Measurements from ENCODE around the gene BANP. TPM values are rescaled to one million over a fixed set of nuclear protein-coding genes. Genes with fewer than 3 reads are reported as not detected.
"Not testable (repeated sequence)": the region's sequence is repeated elsewhere in the genome, so short reads cannot be mapped to it uniquely, and the experiment has no call there.

Gene BANP
- total RNA-seq, 1 donor from 2014 or later, result 44.0 TPM

DNA sequence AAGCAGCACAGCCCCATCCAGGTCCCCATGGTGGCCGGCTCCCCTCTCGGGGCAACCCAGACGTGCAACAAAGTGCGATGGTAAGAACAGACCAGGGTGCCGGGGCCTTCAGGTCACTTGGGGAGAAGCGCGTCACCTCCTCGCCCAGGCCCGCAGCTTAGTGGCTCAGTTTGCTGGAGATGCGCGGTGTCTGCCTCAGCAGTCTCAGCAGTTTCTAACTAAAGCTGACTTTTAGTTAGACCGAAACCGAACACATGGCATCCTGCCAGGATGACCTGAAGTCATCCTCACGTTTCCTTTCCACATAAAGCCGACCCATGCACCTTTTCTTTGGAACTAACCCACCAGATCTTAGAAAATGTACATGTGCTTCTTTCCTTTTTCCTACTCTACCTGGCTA, 32.9 kb downstream of the BANP start:
- H3K27ac ChIP-seq; H3K4me3 ChIP-seq; H3K36me3 ChIP-seq; intact Hi-C loops (cut with DNase I); H3K4me1 ChIP-seq; H3K27me3 ChIP-seq; DNase-seq (ENCODE audit: extremely low spot score in 2 of 2); H3K9me3 ChIP-seq: not testable (repeated sequence)

DNA sequence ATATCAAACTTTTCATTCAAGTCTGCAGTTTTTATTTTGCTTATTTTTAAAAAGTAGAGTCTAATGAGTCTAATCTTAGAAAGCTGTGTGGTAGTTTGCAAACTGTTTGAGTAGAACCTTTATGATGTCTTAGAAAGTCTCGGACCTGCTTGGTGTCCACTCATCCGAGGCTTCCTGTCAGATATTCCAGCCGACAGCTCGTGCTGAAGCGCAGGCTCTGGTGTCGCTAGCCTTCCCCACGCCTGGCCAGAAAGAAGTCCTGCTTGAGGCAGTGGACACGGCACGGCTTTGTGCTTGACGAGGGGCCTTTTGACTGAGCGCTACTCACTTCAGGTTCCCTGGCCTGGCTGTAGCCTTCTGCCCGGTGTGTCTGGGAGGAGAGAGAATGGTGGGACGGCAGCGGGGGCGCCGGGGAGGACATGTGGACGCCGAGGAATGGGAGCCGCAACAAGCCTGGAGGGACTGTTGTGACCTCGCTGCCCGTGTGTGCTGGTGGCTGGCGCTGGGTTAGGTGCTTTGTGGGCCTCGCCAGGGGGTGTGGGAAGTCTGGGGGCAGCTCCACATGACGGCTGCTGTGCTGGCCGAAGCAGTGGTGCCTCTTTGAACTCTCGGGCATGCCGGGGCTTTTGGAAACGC, 33.5 kb downstream of the BANP start:
- no peaks in the 10 kb centered on the region for H3K27me3 ChIP-seq
- DNase-seq (ENCODE audit: extremely low spot score in 2 of 2), result no peak
- TF ChIP-seq POLR2A (IDR thresholded peaks at IDR 0.05), result no peak
- TF ChIP-seq, protein P1, sequence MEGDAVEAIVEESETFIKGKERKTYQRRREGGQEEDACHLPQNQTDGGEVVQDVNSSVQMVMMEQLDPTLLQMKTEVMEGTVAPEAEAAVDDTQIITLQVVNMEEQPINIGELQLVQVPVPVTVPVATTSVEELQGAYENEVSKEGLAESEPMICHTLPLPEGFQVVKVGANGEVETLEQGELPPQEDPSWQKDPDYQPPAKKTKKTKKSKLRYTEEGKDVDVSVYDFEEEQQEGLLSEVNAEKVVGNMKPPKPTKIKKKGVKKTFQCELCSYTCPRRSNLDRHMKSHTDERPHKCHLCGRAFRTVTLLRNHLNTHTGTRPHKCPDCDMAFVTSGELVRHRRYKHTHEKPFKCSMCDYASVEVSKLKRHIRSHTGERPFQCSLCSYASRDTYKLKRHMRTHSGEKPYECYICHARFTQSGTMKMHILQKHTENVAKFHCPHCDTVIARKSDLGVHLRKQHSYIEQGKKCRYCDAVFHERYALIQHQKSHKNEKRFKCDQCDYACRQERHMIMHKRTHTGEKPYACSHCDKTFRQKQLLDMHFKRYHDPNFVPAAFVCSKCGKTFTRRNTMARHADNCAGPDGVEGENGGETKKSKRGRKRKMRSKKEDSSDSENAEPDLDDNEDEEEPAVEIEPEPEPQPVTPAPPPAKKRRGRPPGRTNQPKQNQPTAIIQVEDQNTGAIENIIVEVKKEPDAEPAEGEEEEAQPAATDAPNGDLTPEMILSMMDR (IDR thresholded peaks at IDR 0.05), result no peak
- no peak for TF ChIP-seq POLR2AphosphoS5 (IDR thresholded peaks at IDR 0.05; ENCODE audit: insufficient read depth in 1 of 2, low read depth in 1 of 2)
- H3K9me3 ChIP-seq, result no peaks in the 10 kb centered on the region
- H3K4me1 ChIP-seq, result no peaks in the 10 kb centered on the region
- H3K36me3 ChIP-seq, result peaks cover 0 to 4% of the 10 kb centered on the region in 2 donors
- H3K4me3 ChIP-seq, result no peak overlapping the region
- intact Hi-C loops (cut with DNase I), result no loop called here
- no peak overlapping the region for H3K27ac ChIP-seq

- intact Hi-C loops (cut with DNase I); DNase-seq (ENCODE audit: extremely low spot score in 2 of 2); H3K4me3 ChIP-seq; H3K9me3 ChIP-seq; H3K27ac ChIP-seq; H3K27me3 ChIP-seq; H3K4me1 ChIP-seq; H3K36me3 ChIP-seq: not testable (repeated sequence)
Measured at GRCh38 chr16:87985493-87985892, 34.3 kb downstream of the BANP start.

GRCh38 chr16:87986361-87986849, 35.2 kb downstream of the BANP start:
- intact Hi-C loops (cut with DNase I); DNase-seq (ENCODE audit: extremely low spot score in 2 of 2); H3K27ac ChIP-seq: not testable (repeated sequence)

DNA sequence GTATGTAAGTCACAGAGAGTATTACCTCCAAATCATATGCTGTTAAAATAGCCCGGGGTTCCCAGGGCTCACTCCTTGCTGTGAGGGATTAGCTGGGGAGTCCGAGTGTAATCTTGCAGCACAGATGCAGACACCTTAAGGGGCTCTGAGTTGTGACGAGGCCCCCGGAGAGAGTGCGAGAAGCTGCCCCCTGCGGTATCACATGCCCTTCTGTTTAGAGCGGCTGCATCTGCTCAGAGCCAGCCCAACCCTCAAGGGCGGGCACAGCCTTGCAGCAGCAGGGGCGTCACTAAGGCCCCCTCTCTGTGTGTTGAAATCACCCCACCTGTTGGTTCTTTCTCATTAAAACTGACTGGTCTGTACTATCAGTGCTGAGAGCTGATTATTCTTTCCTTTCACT, 37.4 kb downstream of the BANP start:
- H3K4me1 ChIP-seq; H3K27me3 ChIP-seq; DNase-seq (ENCODE audit: extremely low spot score in 2 of 2); H3K4me3 ChIP-seq; H3K27ac ChIP-seq; H3K9me3 ChIP-seq; H3K36me3 ChIP-seq; intact Hi-C loops (cut with DNase I): not testable (repeated sequence)

More at GRCh38 chr16:87986361-87986849, 35.2 kb downstream of the BANP start:
- not testable (repeated sequence) for H3K9me3 ChIP-seq, H3K4me1 ChIP-seq, H3K4me3 ChIP-seq, H3K36me3 ChIP-seq, H3K27me3 ChIP-seq

DNA sequence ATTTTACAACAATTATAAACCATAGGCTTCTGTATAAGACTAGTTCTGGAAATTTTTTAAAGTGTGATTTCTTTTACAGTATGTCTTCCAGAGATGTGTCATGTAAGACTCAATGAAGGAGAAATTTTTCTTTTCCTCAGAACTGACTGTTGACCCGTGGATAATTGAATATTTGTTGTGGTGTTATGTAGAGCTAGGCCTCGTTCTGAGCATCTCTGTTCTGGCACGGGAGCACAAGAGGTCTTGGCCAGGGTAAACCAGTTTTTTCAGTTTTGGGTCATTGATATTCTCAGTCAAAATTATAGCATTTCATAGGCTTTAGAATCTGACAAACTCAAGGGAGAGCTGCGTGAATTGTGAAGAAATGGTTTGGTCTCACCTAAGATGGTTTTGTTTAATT, 39.0 kb downstream of the BANP start:
- H3K4me3 ChIP-seq; H3K4me1 ChIP-seq; intact Hi-C loops (cut with DNase I); H3K36me3 ChIP-seq; DNase-seq (ENCODE audit: extremely low spot score in 2 of 2); H3K27ac ChIP-seq; H3K9me3 ChIP-seq; H3K27me3 ChIP-seq: not testable (repeated sequence)

- H3K4me1 ChIP-seq; H3K27me3 ChIP-seq; H3K4me3 ChIP-seq; H3K27ac ChIP-seq; DNase-seq (ENCODE audit: extremely low spot score in 2 of 2); H3K9me3 ChIP-seq; intact Hi-C loops (cut with DNase I); H3K36me3 ChIP-seq: not testable (repeated sequence)
Measured at GRCh38 chr16:87992142-87992541, 40.9 kb downstream of the BANP start.

DNA sequence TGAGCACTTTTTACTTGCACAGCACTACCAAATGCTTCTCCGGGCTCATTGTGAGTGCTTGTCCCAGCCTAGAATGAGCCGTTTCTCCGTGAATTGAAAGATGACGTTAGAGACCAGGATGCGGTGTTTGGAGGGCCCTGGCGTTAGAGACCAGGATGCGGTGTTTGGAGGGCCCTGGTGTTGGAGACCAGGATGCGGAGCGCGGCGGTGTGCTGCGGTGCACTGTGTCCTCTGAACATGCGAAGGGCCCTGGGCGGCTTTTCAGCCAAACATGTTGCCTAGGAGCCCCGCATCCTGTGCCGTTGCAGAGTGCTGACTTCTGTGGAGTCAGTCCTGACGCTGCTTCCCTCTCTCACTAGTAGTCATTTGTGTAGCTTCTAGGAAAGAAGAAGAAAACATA, 42.7 kb downstream of the BANP start:
- Histone ChIP-seq H3K9me3 (no peaks in the 10 kb centered on the region), H3K4me3 (no peak overlapping the region), H3K27ac (no peak overlapping the region), H3K27me3 (no peaks in the 10 kb centered on the region), H3K36me3 (peaks cover 0 to 5% of the 10 kb centered on the region in 2 donors), H3K4me1 (no peaks in the 10 kb centered on the region)
- intact Hi-C loops (cut with DNase I), result no loop called here
- no peak for DNase-seq (ENCODE audit: extremely low spot score in 2 of 2)
- TF ChIP-seq POLR2AphosphoS5 (IDR thresholded peaks at IDR 0.05; ENCODE audit: insufficient read depth in 1 of 2, low read depth in 1 of 2) (no peak), POLR2A (IDR thresholded peaks at IDR 0.05) (no peak)

- Histone ChIP-seq H3K27ac (no peak overlapping the region), H3K27me3 (no peaks in the 10 kb centered on the region), H3K9me3 (no peaks in the 10 kb centered on the region), H3K36me3 (peaks cover 0 to 5% of the 10 kb centered on the region in 2 donors), H3K4me1 (no peaks in the 10 kb centered on the region), H3K4me3 (no peak overlapping the region)
- intact Hi-C loops (cut with DNase I), result no loop called here
- DNase-seq (ENCODE audit: extremely low spot score in 2 of 2), result no peak
- TF ChIP-seq POLR2AphosphoS5 (IDR thresholded peaks at IDR 0.05; ENCODE audit: insufficient read depth in 1 of 2, low read depth in 1 of 2) (no peak), POLR2A (IDR thresholded peaks at IDR 0.05) (no peak)
Measured at GRCh38 chr16:87995644-87996043, 44.4 kb downstream of the BANP start.
